Measurements from ENCODE around the gene PRAF2.

PRAF2 gene

DNA sequence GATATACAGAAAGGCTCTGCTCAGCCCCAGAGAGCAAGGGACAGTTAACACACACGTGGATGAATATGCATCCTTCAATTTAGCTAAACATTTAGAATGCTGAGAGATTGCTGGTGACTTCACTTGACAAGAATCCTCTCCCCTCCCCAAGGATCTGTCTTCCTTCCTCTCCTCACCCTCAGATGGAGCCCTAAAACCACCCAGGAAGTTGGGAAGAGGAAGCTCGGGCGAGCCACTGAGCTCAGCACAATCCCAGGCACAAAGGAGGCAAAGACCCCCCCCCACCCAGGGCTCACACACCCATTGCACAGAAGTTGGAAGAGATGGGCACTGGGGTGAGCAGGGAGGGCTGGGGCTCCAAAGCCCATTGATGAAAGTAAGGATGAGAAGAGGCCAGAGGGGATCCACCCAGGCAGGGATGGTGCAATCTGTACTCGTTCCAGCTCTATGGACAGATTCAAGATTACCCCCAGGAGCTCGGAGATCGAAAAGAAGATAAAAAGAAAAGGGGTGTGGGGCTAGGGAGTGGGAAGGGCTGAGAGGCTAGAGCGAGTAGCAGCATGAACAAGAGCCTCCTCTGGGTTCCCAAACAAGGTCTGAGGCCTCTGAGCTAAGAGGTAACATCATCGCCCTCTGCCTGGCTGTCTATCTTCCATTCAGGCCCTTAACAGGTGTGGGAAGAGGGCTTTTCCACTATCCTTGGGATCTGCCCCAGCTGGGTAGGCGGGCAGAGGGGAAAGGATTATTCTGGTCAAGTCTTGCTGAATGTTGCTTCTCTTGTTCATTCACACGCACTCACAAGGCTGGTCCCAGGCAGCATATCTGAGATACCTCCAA, 31.8 kb downstream of the PRAF2 start:
- no peak for DNase-seq

GRCh38 chrX:49040376-49040955, 33.3 kb downstream of the PRAF2 start:
- DNase-seq: no peak

GRCh38 chrX:49039598-49040375, 34.0 kb downstream of the PRAF2 start:
- peak; percentile 98 for DNase-seq

GRCh38 chrX:49037883-49038475, 35.8 kb downstream of the PRAF2 start:
- no peak for DNase-seq

DNA sequence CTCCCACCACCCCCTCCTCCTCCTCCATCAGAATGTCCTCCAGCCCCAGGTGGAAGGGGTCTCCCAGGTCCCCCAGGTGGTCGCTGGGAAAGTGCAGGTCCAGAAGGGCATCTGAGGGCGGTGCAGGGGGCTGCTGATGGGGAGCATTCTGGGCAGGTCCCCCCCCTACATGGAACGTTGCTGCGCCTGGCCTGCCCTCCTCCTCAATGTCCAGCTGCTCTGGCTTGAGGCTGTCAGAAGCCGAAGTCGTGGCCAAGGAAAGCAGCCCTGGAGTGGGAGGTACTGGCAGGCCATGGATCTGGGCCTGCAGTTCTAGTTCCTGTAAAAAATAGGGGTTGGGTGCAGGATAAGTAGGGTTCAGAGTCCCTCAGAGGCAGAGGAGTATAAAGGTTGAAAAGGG, 43.5 kb downstream of the PRAF2 start:
- DNase-seq: no peak

DNA sequence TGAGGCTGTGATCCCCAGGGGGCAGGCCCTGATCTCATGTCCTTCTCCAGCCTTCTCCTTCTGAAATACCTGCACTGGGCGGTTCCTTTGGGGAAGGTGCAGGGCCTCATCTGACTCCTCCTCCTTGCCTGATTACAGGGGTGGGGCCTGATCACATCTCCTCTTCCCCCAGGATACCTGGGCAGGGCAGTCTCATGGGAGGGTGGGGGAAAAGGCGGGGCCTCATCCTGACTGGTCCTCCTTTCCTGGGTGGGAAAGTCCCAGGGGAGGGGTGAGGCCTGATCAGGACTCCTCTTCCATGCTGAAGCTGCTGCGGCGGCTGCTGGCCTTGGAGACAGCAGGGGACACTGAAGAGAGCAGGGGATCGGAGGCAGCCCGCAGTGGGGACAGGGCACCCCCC, 43.9 kb downstream of the PRAF2 start:
- peak; percentile 74 for DNase-seq

All from islet precursor cell (in vitro differentiated cells).